Superior temporal gyrus (tissue), 1 donor: Measurements from ENCODE around the gene CD8B.
"Not testable (repeated sequence)": the region's sequence is repeated elsewhere in the genome, so short reads cannot be mapped to it uniquely, and the experiment has no call there.

Experiments
- DNase-seq: peaks from one replicate; pipeline ENCODE4 v3.0.0-alpha.2; 2016; ENCODE audit errors: extremely low spot score

The CD8B gene

DNA sequence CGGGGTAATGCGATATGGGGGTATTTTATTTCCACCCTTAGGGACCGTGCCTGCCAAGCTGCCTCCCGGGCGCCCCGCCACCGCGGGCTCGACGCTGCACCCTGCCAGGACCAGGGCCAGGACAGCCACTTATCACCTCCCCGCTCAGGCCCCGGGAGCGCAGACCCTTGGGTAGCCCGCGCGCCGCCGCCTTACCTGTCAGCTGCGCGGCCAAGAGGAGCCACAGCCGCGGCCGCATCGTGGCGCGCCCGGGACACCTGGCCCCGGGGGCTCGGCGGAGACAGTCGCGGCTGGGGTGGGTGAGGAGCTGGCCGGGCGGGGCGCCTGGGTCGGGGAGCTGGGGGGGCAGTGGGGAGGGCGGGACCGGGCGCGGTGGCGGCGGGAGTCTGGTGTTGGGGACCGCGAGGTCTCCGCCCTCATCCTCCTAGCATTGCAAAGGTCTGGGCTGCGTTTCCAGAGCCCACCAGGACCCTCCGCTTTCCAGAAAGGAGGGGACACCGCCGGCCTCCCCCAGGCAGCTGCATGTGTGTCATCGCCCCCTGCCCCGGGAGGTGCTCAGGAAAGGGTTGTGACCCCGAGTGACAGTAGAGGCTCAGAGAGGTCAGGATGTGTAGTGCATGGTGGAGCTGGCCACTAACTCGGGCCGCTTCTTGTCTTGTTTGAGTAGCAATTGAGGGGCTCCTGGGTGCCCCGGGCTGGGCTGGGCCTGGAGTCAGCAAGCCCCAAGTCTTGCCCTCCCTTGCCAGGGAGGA is at the start of gene CD8B:
Gene CD8B (minus strand): TSS at position 259 of the 752 bp plus-strand sequence. CDS start 21 bp downstream, at position 238.
- not testable (repeated sequence) for DNase-seq

DNA sequence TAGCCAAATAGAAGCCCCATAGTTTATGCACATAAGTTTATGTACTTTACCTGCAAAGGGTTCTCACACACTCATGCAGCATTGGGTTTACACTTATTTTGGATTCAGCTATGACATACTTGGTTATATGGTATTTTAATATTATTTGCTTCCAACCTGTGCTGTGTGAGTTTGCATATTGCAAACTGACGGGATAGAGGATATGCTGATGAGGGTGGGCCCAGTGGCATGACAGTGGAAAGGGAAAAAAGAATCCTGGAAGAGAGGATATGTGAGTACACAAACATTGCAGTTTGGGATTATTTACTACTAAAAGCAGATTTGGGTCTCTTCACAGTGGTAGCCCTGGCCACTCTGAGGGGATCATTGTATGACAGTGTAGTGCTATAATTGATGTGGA is 44.2 kb upstream of the CD8B start:
- DNase-seq = not testable (repeated sequence)

DNA sequence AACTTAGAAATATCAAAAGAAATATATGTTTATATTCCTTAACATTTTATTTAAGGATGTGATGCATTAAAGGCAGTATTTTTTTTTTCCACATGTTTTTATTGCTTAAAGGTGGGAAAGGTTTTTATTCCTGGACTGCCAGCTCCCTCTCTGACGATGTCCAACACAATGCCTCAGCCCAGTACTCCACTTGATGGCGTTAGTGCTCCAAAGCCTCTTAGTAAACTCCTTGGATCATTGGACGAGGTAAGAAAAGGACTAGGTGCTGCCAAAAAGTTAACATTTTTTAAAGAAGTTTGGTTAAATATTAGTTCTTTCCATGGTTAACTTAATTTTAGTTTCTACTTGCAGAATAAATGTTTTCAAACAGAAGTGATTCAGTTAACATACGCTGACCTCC is 39.0 kb upstream of the CD8B start:
- not testable (repeated sequence) for DNase-seq

DNA sequence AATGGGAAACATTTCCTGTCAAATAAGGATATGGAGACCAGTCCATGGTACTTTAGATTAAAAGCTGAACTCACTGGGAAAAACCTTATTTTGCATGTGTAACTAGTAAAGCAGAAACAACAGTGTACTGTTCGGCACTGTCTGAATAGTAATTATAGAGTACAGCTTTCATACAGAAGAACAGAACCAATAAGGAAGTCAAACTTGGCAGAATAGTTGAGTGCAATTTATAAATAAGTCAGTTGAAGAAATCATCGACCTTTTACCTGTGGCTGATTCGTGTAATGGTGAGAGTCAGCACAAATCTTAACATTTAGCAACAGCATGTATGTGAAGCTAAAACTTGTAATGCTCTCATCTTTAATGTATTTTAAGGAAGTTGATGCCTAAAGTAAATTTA is 24.3 kb upstream of the CD8B start:
- not testable (repeated sequence) for DNase-seq

DNA sequence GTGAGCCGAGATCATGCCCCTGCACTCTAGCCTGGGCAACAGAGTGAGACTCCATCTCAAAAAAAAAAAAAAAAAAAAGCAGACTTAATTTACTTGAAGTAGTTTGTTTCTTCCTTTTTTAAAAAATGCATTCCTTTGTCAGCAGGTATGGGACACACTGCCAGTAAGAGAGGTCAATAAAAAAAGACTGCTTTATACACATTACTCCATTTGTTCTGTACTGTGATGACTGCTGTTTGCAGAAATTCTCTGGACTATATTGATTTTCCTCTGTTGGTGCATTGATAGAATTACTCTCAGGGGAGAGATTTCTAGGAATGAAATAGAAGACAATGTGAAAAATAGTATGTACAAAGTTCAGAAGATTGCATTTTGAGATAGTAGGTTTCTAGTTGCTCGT is 21.2 kb upstream of the CD8B start:
- DNase-seq = not testable (repeated sequence)

DNA sequence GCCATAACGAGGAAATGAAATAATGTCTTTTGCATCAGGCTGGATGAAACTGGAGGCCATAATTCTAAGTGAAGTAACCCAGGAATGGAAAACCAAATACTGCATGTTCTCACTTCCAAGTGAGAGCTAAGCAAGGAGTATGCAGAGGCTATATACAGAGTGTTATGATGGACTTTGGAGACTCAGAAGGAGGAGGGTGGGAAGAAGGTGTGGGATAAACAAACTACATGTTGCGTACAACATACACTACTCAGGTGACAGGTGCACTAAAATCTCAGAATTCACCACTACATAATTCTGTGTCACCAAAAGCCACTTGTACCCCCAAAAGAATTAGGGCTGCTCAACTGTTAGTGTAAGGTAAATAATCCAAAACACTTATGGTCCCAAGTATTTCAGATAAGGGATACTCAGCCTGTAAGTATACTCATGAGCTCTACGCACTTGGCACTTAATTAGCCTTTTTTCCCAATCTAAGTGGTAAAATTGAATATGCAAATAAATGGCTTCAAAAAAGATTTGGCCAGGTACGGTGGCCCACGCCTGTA is 20.5 kb upstream of the CD8B start:
- not testable (repeated sequence) for DNase-seq

DNA sequence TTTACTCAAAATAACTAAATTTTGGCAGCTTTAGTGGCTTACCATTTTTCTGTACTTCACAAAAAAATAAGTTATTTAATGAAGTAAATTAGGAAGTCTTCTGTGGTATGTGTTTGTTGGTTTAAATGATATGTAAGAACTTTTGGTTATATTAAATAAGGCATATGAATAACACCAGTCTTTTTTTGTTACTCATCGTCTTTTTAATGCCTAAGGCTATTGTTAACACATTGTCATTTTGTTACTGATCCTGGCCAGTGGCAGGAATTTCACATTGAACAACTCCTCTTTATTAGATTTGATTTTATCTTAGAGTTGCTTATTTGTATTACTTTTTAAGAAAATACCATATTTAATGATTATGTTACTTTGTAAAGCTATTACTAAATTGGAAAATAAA is 17.3 kb upstream of the CD8B start:
- DNase-seq = not testable (repeated sequence)

DNA sequence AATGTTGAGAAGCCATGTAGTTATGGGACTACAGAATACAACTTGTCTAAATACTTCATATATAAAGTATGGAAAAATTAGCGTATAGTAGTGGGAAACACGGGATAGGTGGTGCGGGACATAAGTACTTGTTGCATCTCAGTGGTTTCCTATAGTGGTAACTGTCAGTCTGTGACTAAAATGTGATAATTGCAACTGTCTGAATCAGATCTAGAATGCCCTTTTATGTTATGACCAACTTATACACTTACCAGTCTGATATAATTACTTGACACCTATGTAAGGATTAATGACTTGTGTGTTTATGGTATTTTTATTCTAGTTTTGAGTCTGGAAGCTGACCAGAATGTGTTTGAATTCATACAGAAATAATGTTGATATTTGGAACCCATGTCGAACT is 9.3 kb upstream of the CD8B start:
- DNase-seq = not testable (repeated sequence)

DNA sequence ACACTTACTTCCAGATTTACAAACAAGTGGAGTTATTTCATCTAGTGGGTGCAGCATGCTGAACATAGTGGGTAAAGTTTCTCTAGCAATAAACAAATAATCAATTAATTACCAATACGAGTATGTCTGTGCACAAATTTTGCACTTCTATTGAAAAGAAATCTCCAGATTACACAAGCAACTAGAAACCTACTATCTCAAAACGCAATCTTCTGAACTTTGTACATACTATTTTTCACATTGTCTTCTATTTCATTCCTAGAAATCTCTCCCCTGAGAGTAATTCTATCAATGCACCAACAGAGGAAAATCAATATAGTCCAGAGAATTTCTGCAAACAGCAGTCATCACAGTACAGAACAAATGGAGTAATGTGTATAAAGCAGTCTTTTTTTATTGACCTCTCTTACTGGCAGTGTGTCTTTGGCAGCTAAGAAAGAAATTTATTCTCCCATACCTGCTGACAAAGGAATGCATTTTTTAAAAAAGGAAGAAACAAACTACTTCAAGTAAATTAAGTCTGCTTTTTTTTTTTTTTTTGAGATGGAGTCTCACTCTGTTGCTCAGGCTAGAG is 7.3 kb upstream of the CD8B start:
- not testable (repeated sequence) for DNase-seq

DNA sequence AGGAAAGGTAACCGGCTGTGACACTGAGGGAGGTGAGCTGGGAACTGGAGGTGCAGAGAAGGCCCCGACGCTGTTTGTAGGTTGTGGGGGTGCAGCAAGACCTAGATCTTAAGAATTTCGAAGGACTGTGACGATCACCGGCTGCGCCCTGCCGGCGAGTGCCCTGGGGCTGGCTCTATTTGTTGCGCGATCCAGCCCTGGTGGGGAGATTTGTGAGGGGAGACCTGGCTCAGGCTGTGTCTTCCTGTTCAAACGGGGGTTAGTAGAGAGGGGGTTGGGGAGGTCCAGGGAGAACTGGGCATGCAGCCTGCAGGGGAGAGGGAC is 656 bp upstream of the CD8B start:
- not testable (repeated sequence) for DNase-seq

DNA sequence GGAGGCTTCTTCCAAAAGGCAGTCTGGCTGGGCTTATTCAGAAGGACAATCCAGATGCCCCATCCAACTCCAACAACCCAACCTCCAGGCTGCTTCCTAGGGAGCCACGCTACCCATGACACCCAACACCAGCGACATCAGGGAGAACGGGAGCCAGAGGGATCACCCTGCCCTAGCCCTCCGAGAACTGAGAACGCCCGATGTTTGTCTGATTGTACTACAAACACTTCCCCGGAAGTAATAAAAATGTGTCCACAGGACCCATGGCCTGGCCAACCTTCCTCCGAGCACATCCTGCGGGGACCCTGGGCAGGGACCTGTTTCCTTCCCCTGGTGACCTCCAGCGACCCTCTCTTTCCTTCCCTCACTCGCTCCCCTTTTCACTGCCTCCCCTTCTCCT is 511 bp downstream of the CD8B start:
- not testable (repeated sequence) for DNase-seq

DNA sequence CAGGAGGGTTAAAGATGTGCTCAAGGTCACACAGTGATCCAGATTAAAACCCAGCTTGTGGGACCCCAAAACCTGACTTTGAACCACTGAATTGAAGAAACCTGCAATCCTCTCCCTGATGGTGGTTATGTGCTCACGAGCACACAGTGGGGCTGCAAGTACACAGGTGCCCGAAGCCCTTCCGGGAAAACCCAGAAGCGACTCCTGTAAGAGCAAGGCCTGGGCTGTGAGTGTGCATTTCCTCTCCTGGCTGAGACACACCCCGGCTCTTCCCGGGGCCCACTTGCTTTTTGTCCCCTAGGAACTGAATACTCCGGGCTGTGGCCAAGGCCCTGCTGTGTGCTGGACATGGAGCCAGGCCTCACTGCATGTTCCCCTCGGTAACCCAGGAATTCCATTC is 1.1 kb downstream of the CD8B start:
- DNase-seq = not testable (repeated sequence)

DNA sequence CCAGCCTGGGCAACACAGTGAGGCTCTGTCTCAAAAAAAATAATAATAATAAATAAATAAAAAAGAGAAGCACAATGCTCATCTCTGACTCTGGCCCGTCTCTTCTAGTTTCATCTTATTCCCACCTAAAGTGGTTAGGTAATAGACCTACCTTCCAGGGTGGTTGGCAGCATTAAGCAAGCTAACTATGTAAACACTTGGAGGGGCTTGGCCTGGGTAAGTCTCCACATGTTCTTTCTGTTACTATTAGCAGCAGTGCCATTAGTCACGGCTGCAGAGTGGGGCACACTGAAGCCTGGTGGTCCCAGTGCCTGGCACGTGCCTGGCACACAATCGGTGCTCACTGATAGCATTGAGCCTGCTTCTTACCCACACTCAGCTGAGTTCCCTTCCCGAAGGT is 4.0 kb downstream of the CD8B start:
- DNase-seq = not testable (repeated sequence)

DNA sequence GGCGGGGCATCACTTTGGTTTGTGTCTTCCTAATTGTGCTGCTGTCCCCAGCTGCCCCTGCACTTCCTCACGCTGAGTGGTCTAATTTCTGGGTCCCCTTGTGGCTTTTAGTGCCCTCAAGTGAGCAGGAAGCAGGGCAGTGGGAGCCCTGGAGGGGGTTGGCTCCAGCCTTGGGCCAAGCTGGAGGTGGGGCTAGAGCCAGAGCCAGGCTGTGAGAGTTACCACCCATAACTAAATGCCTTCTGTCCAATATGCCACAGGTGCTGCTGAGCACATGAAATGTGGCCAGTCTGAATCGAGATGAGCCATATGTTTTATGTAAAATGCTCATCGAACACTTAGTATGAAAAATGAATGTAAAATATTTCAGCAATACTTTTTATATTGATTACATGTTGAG is 5.2 kb downstream of the CD8B start:
- not testable (repeated sequence) for DNase-seq

DNA sequence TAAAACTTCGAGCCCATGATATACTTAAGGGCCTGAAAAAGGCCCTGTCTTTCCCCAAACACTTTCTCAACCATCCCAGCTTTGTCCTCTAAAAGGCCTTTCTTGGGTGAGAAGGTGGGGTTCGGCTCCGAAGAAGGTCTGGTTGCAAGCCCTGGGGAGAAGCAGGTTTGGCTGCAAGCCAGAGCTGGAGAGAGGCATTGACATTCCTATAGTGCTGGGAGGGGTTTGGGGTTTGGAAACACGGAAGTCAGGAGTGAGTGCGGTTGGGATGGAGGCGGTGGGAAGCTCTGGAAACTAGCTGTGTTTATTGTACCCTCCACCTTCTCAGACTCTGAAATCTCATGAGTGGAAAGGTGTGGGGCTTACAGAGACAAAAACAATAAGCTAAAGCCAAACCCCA is 5.7 kb downstream of the CD8B start:
- DNase-seq = not testable (repeated sequence)

DNA sequence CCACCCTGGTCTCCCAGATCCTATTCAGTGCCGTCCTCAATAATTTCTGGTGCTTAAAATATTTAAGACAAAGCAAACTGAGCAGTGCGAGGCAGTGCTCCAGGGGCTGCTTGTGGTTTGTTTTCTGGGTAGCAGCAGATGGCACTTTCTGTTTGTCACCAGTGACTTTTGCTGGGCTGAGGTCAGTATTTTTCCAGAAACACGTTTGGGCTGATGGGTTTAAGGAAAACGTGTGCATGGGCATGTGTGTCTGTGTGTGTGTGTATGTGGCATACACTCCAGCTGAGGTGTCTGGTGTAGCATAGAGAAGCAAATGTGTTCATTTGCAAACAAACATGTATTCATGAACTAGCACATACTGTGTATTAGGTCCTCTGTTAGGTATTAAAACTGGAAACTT is 10.1 kb downstream of the CD8B start:
- not testable (repeated sequence) for DNase-seq

DNA sequence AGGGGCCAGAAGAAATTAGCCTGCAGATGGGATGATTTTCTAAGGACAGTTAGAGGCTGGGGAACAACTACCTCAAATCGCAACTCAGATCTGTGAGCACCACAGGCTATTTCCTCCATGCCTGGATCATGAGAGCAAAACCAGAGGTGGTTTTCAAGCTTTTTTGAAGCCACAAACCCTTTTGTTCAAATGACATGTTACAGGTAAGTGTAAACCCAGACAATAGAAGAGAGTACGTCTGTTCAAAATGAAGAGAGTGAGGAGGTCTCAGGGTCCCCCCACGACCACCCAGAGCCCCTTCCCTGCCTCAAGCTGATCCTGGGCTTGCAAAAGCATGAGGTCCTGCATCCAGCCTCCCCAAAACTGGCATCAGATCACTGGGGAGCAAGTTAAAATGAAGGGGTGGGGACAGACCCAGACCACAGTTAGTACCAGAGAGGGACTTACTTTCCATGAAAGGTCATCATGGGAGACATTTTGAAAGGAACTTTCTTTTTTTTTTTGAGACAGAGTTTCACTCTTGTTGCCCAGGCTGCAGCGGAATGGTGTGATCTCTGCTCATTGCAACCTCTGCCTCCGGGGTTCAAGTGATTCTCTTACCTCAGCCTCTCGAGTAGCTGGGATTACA is 19.0 kb downstream of the CD8B start:
- not testable (repeated sequence) for DNase-seq

DNA sequence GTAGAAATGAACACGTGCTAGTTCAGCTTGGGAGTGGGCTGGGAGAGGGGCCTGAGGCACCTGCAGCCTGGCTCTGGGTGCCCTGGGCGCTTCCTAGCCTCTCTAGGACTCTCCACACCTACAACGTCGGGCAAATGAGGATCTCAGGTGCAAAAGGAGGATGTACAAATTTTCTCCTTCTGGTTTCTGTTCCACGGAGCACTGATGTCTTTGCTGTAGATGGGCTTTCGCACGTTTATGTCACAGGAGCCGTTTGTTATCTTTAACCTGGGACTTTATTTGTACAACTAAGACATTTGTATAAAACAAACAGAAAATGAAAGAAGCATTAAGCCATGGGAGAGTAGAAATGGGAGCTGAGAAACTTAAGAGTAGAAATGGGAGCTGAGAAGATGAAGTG is 20.4 kb downstream of the CD8B start:
- not testable (repeated sequence) for DNase-seq

DNA sequence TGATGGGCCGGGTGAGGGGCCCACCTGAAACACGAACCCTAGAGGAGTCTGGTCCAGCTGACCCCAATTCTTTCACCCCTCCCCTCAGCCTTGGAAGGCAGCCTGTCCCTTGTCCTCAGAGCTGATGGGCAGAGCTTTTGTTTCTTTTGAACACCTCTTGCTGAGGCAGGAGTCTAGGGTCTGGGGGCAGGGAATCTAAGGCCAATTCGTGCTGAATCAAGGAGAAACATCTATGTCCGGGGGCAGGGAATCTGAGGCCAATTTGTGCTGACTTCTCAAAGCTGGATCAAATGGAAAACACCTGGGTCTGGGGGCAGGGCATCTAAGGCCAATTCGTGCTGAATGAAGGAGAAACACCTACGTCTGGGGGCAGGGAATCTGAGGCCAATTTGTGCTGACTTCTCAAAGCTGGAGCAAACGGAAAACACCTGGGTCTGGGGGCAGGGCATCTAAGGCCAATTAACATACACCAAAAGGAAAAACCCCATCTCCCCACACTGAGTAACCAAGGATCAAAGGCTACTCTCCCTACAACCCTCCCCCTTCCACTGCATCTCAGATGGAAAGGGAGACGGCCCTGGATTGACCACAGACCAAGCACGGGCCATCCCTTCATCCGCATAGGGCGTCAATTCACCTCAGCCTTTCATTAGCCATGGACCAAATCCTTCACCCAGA is 21.7 kb downstream of the CD8B start:
- not testable (repeated sequence) for DNase-seq

DNA sequence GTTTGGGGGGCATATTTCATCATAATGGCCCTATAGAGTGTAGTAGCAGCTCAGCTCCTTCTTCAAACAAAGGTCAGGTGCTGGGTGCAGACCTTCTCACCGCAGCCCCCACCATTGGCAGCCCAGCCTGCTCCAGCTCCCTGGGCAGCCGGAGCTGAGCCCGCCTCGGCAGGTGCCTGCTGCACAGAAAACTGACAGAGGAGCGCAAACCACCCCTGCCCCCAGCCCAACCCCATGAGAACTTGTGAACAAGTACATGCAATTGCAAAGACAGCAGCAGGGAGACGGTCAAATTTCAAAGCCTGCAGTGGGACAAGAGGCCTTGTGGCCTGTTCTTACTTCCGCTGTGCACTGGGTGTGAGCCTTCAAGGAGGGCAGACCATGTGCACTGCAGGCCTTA is 22.2 kb downstream of the CD8B start:
- DNase-seq = not testable (repeated sequence)

DNA sequence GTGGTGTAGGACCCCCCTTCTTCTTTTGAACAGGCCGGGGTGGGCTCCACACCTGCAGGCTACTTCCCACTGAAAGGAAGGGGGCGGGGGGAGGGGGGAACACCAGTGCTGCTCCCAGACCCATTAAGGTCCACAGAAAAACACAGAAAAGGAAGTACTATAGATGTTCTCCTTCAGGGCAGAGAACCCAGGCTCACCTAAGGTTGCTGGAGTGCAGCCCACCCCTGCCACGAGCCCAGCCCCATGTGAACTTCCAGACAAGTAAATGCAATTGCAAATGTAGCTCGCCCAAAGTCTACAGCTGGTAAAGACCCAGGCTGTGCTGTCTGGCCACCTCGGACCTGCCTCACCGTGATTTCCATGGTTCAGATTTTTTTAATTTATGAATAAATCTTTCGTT is 24.0 kb downstream of the CD8B start:
- DNase-seq = not testable (repeated sequence)
